Measurements from ENCODE around the gene DDX28. TPM values are rescaled to one million over a fixed set of nuclear protein-coding genes. Genes with fewer than 3 reads are reported as not detected.
"Not testable (repeated sequence)": the region's sequence is repeated elsewhere in the genome, so short reads cannot be mapped to it uniquely, and the experiment has no call there.

The DDX28 gene
- total and polyA plus RNA-seq, 2 of the 8 experiments (the other 6 are each of a cell fraction or from before 2014, with no cell fraction given) = 16.8 to 28.1 TPM

DNA sequence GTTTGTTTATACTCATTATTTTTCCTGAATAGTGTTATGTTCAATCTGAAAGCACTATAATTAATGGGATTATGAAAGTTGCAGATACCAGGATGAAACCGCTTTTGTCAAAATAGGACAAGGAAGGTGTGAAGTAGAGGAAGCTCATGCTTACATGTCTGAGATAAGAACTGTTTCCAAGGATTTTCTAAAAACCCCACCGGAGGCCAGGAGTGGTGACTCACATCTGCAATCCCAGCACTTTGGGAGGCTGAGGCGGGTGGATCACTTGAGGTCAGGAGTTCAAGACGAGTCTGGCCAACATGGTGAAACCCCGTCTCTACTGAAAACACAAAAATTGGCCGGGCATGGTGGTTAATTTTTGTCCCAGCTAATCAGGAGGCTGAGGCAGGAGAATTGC is 7.1 kb upstream of the DDX28 start:
- not testable (repeated sequence) for H3K27me3 ChIP-seq (replicated peaks in 1 of 4; ENCODE audit: control insufficient read depth in 3 of 4, extremely low read depth in 1 of 4, insufficient read depth in 3 of 4, low read length in 3 of 4); DNase-seq (ENCODE audit: low read depth in 1 of 2, low spot score in 2 of 2); H2BK12ac ChIP-seq (ENCODE audit: low read depth, low read length); H3K14ac ChIP-seq (ENCODE audit: insufficient read length); H2BK20ac ChIP-seq (ENCODE audit: low read length); H3K9ac ChIP-seq (replicated peaks in 1 of 4; ENCODE audit: extremely low read depth in 1 of 4, low read depth in 3 of 4, low read length in 3 of 4); H2AK5ac ChIP-seq (ENCODE audit: low read depth, low read length); H3K4me1 ChIP-seq (replicated peaks in 1 of 4; ENCODE audit: control insufficient read depth in 3 of 4, insufficient read depth in 4 of 4, low read length in 3 of 4); H2BK15ac ChIP-seq (ENCODE audit: low read length); H2BK5ac ChIP-seq (ENCODE audit: low read depth, low read length); H2BK120ac ChIP-seq (replicated peaks; ENCODE audit: low read depth, low read length); H3K27ac ChIP-seq (ENCODE audit: low read depth, low read length); H2AFZ ChIP-seq (ENCODE audit: low read length); H3K56ac ChIP-seq (replicated peaks; ENCODE audit: insufficient read length, low read depth, low read length); H3K79me1 ChIP-seq (ENCODE audit: low read depth, low read length); H3K9me3 ChIP-seq (ENCODE audit: insufficient read depth in 2 of 2, low read depth in 1 of 2, low read length in 1 of 2); H3K79me2 ChIP-seq (ENCODE audit: control insufficient read depth in 1 of 2, insufficient read depth in 2 of 2, low read length in 2 of 2); H3K4ac ChIP-seq (replicated peaks; ENCODE audit: insufficient read length, low read depth, low read length); H4K5ac ChIP-seq (ENCODE audit: insufficient read length, low read depth, low read length); H3K23me2 ChIP-seq (ENCODE audit: low read depth, low read length); H3K4me3 ChIP-seq (ENCODE audit: extremely low read depth in 1 of 4, insufficient read depth in 2 of 4, low read depth in 3 of 4, low read length in 4 of 4); H3K23ac ChIP-seq (ENCODE audit: insufficient read length); H4K20me1 ChIP-seq (replicated peaks in 1 of 2; ENCODE audit: control insufficient read depth in 1 of 2, insufficient read depth in 2 of 2, low read length in 2 of 2); H3K18ac ChIP-seq (ENCODE audit: extremely low read depth, low read length); H4K8ac ChIP-seq (ENCODE audit: extremely low read depth, insufficient read depth, low read length); H3K36me3 ChIP-seq (ENCODE audit: control insufficient read depth in 2 of 4, insufficient read depth in 4 of 4, low read length in 3 of 4); FAIRE-seq; H4K91ac ChIP-seq (replicated peaks; ENCODE audit: insufficient read length, low read length); H3K4me2 ChIP-seq (ENCODE audit: insufficient read depth in 1 of 2, low read depth in 2 of 2, low read length in 2 of 2)
- WGBS, 2 experiments (ENCODE audit: extremely low coverage in 1 of 2, insufficient coverage in 1 of 2, insufficient read length in 1 of 2, insufficient replicate concordance in 2 of 2, low coverage in 1 of 2, low lambda C conversion rate in 2 of 2, missing lambda C conversion rate in 1 of 2) = 93% methylated on average over 6 of the region's 6 CpGs; no CpG with 5 or more reads in 1 of the 2 experiments
- POLR2A ChIA-PET (ENCODE audit: partially characterized antibody) = interaction anchor here (0.7 to 1.6 kb wide), 4 partner anchors 24 to 93 kb away, joined by 3 to 5 read pairs (median 3); partner anchors contain the start of gene PSMB10
- CTCF ChIA-PET (ENCODE audit: partially characterized antibody) = interaction anchor here (0.9 to 1.0 kb wide), 2 partner anchors 11 to 65 kb away, joined by 3 to 6 read pairs; no protein-coding TSS in a partner anchor
